Stimulated activated CD8-positive, alpha-beta memory T cell treated with anti-CD3 and anti-CD28 coated beads, Interleukin-15, amount 100 ng/mL, for 48 hours (primary cell): ENCODE results near the gene EYS.
"Not testable (repeated sequence)": the region's sequence is repeated elsewhere in the genome, so short reads cannot be mapped to it uniquely, and the experiment has no call there.

ENCODE experiments used
- DNase-seq, 2 donors: peaks; one replicate each; pipeline ENCODE4 v3.0.0-alpha.2; 2020; ENCODE audit warnings: low read depth in 2 of 2

Gene EYS

DNA sequence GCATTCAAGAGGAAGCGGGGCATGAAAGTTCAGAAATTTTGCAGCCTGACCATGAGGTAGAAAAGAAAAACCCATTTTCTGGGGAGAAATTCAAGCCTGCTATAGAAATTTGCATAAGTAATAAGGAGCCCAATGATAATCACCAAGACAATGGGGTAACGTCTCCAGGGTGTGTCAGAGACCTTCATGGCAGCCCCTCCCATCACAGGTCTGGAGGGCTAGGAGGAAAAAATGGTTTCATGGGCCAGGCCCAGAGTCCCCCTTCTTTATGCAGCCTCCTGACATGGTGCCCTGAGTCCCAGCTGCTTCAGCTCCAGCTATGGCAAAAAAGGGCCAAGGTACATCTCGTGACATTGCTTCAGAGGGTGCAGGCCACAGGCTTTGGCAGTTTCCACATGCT is 618.5 kb downstream of the EYS start:
- no peak for DNase-seq

DNA sequence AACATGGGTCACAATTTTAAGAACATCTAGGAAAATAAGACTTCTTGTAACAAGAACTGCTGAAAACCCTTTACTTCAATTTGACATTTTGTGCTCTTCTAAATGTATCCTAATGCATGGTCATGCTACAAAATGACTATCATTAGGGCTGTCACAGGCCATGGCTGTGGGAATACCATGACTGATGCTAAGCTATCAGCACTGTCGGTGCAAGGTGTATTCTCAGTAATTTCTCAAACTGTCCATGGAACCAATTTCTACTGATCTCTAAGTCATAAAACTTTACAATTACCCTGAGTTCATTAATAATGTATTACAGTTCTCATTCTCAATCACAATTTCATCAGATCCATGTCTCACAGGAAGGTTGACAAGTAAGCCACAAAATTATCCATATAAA is 625.3 kb downstream of the EYS start:
- DNase-seq = no peak

DNA sequence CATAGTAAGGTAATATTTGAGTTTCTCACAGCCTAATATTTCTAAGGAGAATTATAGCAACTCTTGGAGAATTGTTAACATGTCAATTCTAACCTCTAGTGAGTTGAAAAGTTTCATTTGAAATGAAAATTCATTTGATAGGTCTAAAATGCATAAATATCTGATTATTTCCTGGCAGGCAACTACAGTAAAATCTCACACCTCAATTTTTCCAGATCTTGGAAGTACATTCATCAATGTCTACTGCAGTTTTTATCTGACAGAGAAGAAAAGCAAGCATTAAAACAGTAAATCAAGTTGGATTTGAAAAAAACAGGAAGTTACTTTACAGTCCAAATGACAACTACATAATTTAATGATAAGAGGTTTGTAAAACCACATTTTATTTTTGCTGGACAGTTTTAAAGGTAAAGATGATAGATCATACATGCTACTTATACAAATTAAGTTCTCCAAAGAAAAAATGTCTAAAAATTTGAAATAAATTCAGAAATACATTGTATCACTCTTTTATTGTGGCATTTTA is 631.3 kb downstream of the EYS start:
- DNase-seq = no peak

DNA sequence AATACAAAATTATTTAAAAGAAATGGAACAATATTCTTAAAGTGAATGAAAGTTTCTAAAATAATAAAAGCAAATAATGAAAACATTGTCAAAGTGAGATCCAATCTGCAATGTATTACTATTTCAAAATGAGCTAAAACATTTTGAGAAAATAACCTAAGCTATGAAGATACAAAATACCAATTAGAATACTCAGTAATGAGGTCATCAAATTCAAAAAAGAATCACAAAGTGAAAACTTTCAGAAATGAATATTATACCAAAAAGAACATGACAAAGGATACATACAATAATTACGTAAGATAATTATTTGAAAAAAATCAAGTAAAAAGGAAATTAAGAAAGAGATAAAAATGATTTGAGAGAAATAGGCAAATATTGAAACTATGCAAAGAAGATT is 634.5 kb downstream of the EYS start:
- no peak for DNase-seq

DNA sequence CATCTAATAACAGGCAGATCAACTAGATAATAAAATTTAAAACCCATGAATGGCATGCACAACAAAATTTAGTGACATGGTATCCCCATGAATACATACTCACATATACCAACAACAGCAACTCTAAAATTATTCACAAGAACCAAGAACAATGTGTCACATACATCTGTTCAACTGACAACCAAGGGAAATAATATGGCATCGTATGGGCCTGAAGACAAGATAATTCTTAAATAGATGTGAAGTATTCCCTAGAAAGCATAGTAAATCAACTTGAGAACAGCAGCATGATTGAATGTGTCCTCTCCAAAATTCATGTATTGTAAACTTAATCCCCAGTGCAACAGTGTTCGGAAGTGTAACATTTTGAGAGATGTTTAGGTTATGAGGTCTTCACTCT is 635.5 kb downstream of the EYS start:
- no peak for DNase-seq

DNA sequence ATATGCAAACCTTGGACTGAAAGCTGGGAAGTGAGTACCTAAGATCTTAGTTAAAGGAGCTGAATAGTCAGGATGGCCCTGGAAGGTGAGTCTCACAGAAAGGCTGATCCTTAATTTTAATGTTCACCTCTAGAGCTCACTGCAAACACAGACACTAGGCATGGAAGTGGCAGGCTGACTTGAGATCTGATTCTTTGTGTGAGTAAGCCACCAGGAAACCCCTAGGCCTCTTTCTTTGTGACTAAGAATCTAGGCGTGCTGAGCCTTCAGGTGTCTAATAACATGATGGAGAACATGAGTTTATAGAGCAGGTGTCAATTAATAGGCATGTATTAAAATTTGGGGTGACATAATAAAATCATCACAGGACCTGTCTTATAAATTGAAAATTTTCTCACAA is 642.2 kb downstream of the EYS start:
- no peak for DNase-seq

DNA sequence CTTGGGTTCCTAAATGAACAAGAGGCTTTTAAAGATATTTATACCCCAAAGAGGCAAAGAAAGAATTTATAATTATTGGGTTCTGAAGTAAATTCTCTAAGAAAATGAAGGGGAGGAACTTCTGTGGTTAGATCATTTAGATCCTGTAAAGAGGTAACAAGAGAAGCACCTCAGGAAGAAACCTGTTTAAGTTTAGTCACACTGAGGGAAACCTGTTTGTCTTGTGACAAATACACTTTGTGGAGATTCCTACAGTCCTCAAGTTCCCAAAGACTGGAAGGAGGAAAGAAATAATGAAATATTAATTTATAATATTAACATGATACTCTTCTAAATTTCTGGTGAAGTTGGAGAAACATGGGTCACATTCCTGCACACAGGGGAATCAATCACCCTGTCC is 647.5 kb downstream of the EYS start:
- DNase-seq = no peak

DNA sequence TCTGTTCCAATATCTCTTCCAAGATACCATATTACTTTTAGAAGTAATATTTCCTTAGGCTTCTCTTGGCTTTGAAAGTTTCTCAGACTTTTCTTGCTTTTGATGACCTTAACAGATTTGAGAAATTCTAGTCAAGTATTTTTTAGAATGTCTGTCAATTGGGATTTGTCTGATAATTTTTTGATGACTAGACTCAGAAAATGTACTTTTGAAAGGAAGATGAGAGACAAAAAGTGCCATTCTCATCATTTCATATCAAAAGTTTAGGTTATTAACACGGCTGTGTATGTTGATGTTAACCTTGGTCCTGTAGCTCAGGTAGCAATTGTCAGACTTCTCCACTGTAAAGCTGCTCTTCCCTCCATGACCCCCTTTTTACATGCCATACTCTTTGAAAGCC is 651.5 kb downstream of the EYS start:
- no peak for DNase-seq

DNA sequence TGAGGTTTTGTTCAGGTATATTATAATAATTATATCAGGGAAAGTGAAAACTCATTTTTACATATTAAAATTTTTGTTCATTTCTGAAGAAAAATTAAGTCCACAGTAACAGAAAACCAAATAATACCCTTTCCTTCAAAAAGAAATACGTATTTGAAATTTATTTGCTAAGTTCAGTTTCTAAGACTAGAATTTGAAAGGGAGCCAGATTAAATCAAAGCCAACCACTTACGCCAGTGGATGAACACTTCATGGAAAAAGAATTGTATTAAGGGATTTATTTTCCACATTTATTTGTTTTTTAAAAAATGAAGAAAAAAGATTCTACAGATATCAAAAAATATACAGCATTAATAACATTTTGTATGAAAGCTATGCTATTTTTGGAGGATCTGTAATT is 654.4 kb downstream of the EYS start:
- DNase-seq = no peak

DNA sequence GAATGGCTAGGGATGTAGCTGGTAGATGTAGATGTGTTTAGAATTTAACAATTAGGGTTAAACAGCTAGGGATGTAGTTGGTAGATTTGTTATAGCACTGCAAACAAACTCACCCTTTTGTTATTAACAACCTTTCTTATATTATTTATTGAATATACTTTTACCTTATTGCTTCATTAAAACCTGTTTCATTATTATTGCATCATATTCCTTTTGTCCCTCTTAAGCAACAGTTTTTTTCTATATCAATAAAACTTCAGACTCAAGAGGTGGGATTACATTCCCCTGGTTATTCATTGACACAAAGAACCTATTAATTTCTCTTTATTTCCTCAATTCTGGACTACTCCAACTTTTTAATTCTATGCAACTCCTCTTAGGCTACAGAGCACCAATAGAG is 661.2 kb downstream of the EYS start:
- DNase-seq = no peak

DNA sequence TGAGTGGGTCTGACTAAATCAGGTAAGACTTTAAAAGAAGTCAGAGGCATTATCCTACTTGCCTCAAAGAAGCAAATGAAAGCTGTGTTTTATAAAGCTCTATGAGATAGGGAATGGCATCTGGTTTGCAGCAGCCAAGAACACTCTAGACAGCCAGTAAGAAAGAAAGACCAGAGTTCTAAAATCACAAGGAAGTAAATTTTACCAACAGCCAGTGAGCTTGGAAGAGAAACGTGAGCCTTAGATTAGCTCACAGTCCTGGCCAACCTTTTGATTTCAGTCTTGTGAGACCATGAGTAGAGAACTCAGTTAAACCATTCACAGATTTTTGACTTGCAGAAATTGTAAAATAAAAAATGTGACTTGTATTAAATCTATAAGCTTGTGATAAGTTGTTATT is 693.0 kb downstream of the EYS start:
- DNase-seq = no peak

DNA sequence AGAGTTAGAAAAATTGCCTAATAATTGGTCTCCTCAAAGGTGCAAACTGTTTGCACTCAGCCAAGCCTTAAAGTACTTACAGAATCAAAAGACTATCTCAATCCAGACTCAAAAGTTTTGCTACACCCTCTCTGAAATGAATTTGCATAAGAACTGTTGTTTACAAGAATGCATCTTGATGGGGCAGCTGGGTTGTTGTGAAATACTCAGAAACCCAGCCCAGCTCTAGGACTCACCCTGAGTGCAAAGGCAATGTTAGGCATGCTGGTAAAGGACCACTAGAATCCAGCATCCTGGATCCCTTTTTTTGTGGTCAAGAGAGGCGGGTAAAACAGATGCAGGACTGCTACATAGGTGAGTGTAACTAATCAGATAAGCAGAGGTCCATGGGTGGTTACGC is 700.2 kb downstream of the EYS start:
- DNase-seq = no peak

DNA sequence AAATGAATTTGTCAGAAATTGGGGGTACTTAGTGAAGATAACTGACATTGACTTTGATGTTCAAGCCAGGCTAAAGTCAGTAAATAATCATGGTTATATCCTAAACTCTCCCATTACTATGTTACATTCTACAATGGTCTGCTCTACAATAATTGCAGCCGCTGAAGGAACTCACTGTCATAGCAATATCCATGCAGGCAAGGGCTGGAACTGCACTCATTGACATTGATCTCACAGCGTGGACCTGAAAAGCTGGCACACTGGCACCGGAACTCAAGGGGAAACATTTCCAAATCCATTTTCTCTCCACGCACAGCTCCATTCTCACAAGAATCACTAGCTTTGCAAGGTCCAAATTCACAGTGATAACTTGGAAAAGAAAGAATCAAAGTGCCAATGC is 702.7 kb downstream of the EYS start:
- no peak for DNase-seq

DNA sequence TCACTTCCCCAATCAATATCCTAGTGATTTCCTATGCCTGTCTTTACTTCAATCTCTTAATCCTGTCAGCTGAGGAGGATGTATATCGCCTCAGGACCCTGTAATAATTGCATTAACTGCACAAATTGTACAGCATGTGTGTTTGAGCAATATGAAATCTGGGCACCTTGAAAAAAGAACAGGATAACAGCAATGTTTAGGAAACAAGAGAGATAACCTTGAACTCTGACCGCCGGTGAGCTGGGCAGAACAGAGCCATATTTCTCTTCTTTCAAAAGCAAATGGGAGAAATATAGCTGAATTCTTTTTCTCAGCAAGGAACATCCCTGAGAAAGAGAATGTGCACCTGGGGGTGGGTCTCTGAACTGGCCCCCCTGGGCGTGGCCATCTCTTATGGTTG is 704.1 kb downstream of the EYS start:
- DNase-seq = not testable (repeated sequence)

DNA sequence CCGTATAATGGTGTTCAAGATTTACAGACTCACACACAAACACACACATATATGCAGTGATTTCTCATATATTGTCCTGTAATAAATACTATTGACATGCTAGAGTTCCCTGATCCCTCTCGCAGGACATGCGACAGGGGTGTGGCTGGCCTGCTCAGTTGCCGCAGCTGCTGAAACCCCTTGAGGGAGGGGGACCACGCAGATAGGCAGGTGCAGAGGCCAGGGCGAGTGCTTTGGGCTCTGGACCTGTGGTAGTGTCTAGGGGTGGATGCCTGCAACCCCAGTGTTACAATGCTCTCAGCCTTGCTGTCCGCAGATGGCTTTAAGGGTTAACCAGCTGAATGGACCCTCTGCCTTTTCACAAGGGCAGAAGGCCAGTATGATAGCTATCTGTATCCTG is 706.2 kb downstream of the EYS start:
- no peak for DNase-seq

DNA sequence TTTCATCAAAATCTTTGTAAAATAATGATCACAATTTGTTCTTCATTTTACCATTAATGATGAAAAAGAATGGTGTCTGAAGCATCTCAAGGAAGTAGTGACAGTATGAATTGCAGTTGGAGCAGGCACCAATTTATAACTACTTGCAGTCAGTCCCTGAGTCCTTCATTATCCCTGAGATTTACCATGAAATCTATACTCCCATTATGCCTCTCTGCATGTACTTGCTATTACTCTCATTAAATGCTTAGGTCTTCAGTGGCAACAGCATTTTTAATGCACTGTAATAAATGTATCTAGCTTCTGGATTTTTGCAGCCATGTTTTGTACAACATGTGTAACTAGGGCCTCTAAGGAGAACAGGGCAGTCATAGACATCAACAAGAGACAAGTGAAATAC is 708.8 kb downstream of the EYS start:
- no peak for DNase-seq

DNA sequence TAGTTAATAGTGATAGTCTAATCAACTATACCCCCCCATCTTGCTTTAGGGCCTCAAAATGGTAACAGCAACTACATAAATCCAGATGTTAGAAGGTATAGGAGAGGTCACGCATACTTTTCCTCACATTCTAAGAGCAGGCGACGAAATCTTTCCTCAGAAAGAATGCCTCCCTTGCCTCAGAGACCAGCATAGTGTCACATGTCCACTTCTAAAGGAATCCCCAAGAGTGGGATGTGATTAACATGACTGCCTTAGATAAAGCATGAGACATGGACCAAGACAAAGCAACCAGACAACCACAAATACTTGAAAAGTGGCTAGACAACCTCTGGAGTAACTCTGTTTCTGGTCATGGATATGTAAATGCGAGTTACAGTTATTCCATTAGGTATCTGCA is 710.7 kb downstream of the EYS start:
- DNase-seq = no peak

DNA sequence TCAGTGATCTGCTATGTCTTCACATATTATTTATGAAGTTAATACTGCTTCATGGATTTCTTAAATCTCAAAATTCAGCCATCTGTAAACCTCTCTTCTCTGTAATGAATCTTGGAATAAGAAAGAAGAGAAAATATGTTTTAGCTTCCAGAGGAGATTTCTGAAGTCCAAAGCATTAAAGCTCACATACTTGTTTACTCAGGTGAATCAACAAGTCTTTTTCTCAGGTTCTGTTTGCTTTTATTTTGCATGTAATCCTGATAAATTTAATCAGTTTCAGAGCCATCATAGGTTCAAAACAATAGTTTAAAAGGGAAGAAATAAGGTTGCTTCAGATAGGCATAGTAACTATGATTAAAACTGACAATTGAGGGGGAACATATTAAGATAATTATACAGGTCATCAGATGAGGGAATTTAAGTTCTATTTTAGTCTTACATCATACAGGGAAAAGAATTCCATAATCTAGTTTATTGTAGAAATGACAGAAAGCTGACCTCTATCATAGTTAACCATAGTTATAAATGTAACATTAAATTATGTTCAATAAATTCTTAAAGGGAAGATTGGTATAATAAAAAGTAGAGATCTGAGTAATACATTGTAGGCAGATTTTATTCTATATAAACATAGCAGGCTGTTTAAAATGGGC is 716.2 kb downstream of the EYS start:
- DNase-seq = no peak

DNA sequence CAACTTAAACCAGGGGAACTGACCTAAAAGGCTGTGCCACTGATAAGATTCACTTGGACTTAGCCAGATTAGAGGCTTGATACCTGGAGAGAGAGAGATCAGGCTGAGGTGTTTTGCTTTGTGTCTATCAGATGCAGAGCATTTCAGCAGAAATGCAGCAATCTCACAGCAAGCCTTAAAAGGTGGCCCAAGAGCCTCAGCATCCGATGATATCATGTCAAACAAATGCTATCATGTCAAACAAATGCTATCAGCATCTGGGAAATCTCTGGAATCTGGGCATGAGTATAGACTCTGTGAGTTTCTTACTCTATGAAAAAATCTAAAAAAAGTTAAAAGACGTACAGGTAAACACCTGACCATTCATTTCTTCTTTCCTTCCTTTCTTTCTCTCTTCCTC is 718.9 kb downstream of the EYS start:
- DNase-seq = no peak

DNA sequence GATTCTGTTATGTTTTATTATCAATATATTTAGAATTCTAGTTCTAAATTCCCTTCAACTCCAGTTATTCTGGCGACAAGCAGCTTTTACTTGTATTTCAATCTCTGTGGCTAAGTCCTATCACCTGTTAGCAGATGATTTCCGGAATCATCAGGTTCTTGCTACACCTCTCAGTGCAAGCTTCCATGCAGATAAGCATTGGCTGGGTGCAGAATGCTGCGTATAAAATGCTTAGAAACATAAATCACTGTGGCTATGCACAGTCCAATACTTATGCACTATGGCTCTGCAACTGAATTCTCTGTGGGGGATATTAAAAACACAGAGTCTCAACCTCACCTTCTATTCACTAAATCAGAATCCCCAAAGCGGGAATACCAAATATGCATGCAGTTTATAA is 720.0 kb downstream of the EYS start:
- no peak for DNase-seq

DNA sequence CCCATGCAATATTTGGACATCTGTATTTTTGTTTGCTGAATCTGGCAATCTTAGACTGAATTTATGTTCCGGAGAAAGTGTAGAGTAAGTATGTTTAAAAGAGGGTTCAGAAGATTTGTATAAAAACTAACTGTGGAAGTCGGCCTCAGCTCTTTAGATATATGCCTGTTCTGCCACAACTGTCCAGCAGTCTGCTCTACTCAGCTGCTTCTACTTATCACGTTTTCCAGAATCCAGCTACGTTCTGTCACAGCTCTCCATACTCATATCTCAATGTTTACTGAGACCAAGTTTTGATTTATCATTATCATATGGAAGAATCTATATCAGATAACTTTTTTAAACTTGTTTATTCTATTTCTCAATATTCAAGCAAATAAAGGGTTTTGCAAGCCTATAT is 721.3 kb downstream of the EYS start:
- no peak for DNase-seq

DNA sequence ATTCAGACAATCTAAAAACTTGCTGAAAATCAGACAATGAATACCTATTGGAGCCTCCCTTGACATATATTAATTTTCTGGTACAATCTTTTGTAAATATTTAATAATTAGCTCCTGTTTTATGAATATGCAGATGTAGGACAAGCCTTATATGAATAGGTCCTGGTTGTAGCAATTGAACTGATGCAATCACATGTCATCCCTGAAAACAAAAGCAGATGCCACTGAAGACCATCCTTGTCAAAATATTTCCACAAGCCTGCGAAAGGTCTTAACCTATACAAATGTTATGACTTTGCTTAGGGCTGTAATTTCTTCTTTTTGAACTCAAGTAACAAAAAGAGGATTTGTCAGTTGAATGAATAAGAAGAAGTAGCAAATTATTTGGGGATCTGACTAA is 722.1 kb downstream of the EYS start:
- DNase-seq = no peak

DNA sequence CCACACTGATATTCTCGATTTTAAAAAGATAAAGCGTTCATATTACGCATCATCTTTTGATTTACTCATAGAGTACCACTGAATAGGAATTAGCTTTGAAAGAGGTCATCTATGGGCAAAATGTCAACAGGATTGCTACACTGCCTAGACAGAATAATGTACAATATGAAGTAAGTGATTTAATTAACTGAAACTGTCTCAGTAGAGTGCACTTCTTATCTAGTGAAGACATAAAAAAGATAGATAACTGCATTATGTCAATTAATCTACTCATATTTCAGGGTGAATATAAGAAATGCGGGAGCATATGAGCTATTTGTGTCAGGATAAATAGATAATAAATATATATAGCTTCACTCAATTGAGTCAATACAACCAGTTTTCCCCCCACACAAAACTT is 723.9 kb downstream of the EYS start:
- no peak for DNase-seq

DNA sequence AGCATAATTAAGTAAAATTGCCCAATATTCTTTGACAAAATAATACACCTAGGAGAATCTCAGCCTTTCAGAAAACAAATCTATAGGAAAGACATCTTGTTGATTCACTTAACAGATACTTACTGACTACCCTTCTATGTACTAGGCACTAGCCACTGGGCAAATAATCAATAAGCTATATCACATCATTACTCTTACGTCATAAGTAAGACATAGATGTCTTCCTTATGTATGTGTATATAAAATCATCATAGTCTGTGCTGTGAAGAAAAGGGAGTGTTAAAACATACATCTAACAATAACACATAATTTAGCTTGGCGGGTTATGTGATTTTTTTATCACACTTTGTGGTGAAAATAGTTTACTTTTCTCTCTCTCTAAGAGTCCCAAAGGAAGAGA is 733.9 kb downstream of the EYS start:
- no peak for DNase-seq
